GM18511 (cell line): ENCODE data around the gene LPIN1.
"Not testable (repeated sequence)": the region's sequence is repeated elsewhere in the genome, so short reads cannot be mapped to it uniquely, and the experiment has no call there.

Experiments used
- ATAC-seq: cut with Tn5 transposase; IDR thresholded peaks from one replicate; pipeline ENCODE4 v1.9.1; 2021; ENCODE audit warnings: mild to moderate bottlenecking, moderate library complexity; ENCODE audit not compliant: unreplicated experiment

The LPIN1 gene

GRCh38 chr2:11829324-11829946 lies 83.0 kb downstream of the LPIN1 start:
- peak; percentile 41 for ATAC-seq

DNA sequence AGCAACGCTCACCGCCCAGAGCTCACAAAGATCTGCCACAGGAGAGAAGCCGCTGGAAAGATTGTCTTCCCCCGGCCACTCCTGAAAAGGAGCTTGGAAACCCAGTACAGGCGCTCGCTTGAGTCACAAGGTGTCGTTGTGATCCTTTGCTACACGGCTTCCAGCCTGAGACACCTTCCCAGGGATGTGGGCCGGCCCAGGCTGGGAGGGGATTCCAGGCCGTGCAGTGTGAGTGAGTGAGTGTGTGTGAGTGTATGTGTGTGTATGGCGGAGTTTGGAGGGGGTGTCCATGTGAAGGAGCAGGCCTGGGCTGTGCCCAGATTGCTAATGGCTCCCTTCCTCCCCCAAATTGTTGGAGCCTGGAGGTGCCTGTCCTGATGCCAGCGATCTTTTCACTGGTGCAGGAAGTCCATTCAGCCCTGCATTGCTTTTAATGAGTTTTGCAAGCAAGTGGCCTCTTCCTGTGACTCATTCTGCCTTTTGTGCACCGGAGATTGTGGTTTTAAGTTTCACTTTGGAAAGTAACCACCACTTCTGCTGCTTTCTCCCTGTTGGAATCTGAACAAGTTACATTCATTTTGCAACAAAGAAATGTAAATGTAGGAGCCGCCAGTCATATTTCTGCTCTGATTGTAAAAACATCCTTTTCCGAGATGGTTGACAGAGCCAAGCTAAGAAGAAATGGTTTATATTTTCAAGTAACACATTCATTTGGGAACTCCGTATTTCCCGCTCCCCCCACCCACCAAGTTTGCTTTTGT lies 83.7 kb downstream of the LPIN1 start:
- peak; percentile 77 for ATAC-seq

DNA sequence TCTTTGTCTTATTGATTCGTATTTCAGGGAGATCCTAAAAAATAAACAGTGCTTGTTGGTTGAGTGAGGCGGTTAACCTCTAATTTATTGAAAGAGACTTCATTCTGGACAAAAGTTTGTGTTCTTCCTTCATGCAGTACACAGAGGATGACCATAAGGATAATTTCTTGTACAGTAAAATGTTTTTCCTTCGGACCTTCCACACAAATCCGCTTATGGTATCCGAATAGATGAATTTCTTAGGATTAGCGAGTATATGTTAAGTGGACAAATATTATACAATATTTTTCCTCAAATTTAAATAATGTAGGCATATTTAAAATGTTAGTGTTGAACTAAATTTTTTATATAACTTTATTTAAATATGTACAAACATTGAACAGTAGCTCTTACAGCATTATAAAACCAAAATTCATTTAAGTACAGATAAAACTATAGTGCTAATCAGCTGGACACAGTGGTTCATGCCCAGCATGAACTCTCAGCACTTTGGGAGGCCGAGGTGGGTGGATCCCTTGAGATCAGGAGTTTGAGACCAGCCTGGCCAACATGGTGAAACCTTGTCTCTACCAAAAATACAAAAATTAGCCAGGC lies 84.4 kb downstream of the LPIN1 start:
- ATAC-seq = no peak

- ATAC-seq = no peak
These were observed 85.0 kb downstream of the LPIN1 start for GRCh38 chr2:11831415-11831814.

- no peak for ATAC-seq
These were observed 86.1 kb downstream of the LPIN1 start for GRCh38 chr2:11832531-11832930.

DNA sequence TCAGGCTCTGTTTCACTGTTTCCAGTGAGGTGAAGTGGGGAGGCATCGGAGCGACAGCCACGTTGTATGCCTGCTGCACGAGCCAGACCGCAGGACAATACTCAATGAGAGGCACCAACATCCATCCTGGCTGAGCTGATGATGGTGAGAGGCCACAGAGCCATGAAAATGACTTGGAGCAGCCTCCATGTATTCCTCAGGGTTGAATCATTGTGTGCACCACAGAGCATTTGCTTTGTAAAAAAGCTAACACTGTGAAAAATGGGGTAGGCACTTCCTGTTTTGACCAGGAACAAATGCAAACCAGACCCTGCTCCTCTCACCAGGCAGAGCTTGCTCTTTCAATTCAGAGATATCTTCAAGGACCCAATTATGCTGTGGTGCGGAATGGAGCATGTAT lies 87.2 kb downstream of the LPIN1 start:
- ATAC-seq = no peak

- no peak for ATAC-seq
These were observed 89.0 kb downstream of the LPIN1 start for GRCh38 chr2:11835403-11835802.

- no peak for ATAC-seq
These were observed 90.3 kb downstream of the LPIN1 start for GRCh38 chr2:11836647-11837219.

- ATAC-seq = no peak
These were observed 91.7 kb downstream of the LPIN1 start for GRCh38 chr2:11837875-11838734.

- no peak for ATAC-seq
These were observed 93.5 kb downstream of the LPIN1 start for GRCh38 chr2:11839916-11840315.

GRCh38 chr2:11842336-11842735 lies 95.9 kb downstream of the LPIN1 start:
- no peak for ATAC-seq

- ATAC-seq = not testable (repeated sequence)
These were observed 98.4 kb downstream of the LPIN1 start for GRCh38 chr2:11844798-11845197.

- ATAC-seq = not testable (repeated sequence)
These were observed 101.5 kb downstream of the LPIN1 start for GRCh38 chr2:11847935-11848334.

DNA sequence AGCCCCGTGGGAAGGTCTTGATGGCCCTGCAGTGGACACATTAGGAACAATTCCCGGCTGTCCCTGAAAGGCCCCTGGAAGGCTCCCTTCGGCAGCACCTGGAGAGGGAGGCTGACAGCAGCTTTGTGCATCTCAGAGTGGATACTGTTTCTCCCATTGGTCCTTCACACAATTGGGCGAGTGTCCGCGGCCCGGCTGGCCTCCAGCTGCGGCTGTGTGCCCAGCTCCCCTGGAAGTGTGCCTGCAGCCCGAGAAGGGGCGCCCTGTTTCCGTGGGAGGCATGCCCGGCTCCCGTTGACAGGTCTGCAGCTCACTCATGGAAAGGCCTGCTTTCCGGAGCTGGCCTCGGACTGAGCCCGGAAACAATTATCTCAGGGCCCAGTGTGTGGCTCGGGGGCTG lies 103.7 kb downstream of the LPIN1 start:
- ATAC-seq = no peak

DNA sequence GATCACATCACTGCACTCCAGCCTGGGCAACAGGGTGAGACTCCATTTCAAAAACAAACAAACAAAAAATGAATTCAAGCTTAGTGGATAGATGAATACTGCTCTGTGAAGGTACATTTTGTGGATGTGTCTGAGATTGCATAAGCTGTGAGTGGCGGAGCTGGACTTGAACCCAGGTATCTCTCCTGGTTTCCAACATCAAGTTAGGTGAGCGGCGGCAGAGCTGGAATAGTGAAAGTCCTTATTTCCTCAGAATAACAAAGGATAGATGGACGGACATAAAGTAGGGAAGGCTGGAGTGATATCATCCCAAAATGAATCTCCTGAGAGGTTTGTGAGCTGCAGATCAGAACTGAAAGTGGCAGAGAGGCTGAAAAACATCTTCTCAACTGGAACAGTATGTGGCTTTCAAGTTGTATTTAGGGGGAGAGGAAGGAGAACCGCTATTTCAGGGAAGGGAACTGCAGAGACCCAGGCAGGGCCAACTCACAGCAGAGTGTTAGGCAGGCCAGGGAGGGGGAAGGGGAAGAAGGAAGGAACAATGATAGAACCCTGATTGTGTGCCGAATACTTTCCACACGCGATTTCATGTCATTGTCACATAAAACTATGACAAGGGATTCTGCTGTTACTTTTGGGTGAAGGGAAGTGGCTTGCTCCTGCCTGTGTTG lies 106.2 kb downstream of the LPIN1 start:
- no peak for ATAC-seq

- ATAC-seq = no peak
These were observed 106.8 kb downstream of the LPIN1 start for GRCh38 chr2:11853197-11853588.

GRCh38 chr2:11855064-11855760 lies 108.8 kb downstream of the LPIN1 start:
- ATAC-seq = no peak

DNA sequence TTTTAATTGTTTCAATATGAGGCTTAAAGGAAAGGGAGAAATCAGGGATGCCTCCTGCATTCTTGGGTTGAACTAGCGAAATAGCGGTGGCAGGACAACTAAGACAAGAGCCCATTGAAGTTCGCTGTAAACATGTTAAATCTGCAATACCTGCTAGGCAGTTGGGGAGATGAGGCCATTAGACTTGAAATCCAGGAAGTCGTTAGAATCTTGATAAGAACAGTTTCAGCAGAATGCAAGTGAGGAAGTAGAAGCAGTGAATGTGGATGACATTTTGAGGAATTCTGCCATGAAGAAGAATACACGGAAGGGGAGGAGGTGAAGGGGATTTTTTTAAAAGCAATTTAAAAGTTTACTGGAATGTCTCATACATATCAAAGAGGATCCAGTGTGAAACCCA lies 109.7 kb downstream of the LPIN1 start:
- ATAC-seq = no peak

DNA sequence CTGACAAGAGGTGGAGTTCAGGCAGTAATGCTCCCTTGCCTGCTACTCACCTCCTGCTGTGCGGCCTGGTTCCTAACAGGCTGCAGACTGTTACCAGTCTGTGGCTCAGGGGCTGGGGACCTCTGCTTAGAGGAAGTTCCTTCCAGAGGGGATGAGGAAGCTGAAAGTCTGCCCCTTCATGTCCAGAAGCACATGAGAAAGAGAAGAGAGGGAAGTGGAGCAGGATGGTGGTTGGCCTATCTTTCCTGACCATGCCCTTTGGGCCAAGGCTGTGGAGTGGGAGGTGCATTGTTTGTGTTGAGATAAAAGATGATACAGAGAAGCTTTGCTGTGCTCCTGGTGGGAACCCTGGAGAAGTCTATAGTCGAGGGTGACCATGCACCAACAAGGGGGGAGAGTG lies 112.5 kb downstream of the LPIN1 start:
- no peak for ATAC-seq

- not testable (repeated sequence) for ATAC-seq
These were observed 113.5 kb downstream of the LPIN1 start for GRCh38 chr2:11859975-11860374.
